WTC11 (cell line): Measurements from ENCODE around the gene PACSIN1.

ENCODE experiments used
- CTCF ChIP-seq: fragments of 200-600 bp; IDR thresholded peaks from 2 replicates; pipeline ENCODE4 v1.8.0; 2022; ENCODE audit warnings: antibody characterized with exemption
- HMGA2 ChIP-seq: fragments of 250-450 bp; sonication (Bioruptor Pico); IDR thresholded peaks from 2 replicates; pipeline ENCODE4 v1.4.0; 2021; ENCODE audit warnings: mild to moderate bottlenecking, moderate library complexity
- MLX ChIP-seq: sonication (generic); formaldehyde crosslinking; IDR thresholded peaks from 2 replicates; pipeline ENCODE4 v1.8.1; 2023; ENCODE audit warnings: mild to moderate bottlenecking, missing genetic modification reagents, moderate library complexity
- SOX15 ChIP-seq: fragments of 250-450 bp; sonication (Bioruptor Pico); IDR thresholded peaks from 2 replicates; pipeline ENCODE4 v1.9.0; 2021; ENCODE audit warnings: mild to moderate bottlenecking
- ZNF416 ChIP-seq: fragments of 250-450 bp; sonication (Bioruptor Pico); IDR thresholded peaks from 2 replicates; pipeline ENCODE4 v1.9.0; 2021; ENCODE audit warnings: mild to moderate bottlenecking, inconsistent platforms
- TF ChIP-seq, protein P1 (sequence below): sonication (generic); formaldehyde crosslinking; IDR thresholded peaks from 2 replicates; pipeline ENCODE4 v1.8.1; 2022; ENCODE audit warnings: mild to moderate bottlenecking, moderate library complexity, missing genetic modification reagents

DNA sequence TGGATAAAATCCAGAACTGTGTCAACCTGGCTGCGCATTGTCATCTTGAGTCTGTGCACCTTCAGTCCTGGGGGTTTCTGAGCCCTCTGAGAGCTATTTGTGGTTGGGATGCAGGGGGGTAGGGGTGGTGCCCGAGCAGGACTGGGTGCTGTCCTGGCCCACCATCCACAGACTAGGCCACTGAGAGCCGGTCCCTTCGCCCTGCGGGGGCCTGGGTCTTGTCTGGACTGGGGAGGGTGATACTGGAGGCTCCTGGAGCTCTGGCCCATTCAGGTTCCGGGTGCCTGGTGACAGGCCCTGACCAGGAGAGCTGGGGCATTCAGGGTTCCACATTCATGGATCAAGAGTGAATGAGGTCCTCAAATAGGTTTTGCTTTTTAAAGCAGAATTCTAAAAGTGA lies 69.3 kb downstream of the PACSIN1 start:
- no peak for TF ChIP-seq ZNF416 (CRISPR knock-in tag)
- no peak for TF ChIP-seq CTCF
- TF ChIP-seq MLX (CRISPR knock-in tag), result no peak
- TF ChIP-seq, protein P1, sequence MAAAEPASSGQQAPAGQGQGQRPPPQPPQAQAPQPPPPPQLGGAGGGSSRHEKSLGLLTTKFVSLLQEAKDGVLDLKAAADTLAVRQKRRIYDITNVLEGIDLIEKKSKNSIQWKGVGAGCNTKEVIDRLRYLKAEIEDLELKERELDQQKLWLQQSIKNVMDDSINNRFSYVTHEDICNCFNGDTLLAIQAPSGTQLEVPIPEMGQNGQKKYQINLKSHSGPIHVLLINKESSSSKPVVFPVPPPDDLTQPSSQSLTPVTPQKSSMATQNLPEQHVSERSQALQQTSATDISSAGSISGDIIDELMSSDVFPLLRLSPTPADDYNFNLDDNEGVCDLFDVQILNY (CRISPR knock-in tag), result no peak
- TF ChIP-seq SOX15 (CRISPR knock-in tag), result no peak
- no peak for TF ChIP-seq HMGA2 (CRISPR knock-in tag)
